HEK293 (cell line): ENCODE results near the gene SH3RF3.

Source experiments
- CTCF ChIP-seq: fragments of 450-650 bp; formaldehyde crosslinking; IDR thresholded peaks from 2 replicates; pipeline ENCODE4 v1.5.1; 2016; ENCODE audit warnings: missing biosample characterization, missing genetic modification characterization
- MYNN ChIP-seq: fragments of 450-650 bp; formaldehyde crosslinking; IDR thresholded peaks from 2 replicates; pipeline ENCODE4 v1.5.1; 2016; ENCODE audit warnings: missing biosample characterization, missing genetic modification characterization, borderline replicate concordance
- PBX3 ChIP-seq: sonication (generic); formaldehyde crosslinking; IDR thresholded peaks from 2 replicates; pipeline ENCODE4 v1.8.1; 2022; ENCODE audit warnings: mild to moderate bottlenecking, moderate library complexity, missing genetic modification reagents
- PRDM10 ChIP-seq: fragments of 450-650 bp; formaldehyde crosslinking; IDR thresholded peaks from 2 replicates; pipeline ENCODE4 v1.5.1; 2016; ENCODE audit warnings: missing biosample characterization, missing genetic modification characterization
- TCF7L2 ChIP-seq: IDR thresholded peaks from 2 replicates; pipeline ENCODE4 v1.6.1; 2011; ENCODE audit warnings: low read depth, mild to moderate bottlenecking, inconsistent platforms, low read length, moderate library complexity, borderline replicate concordance
- YY1 ChIP-seq: fragments of 450-650 bp; formaldehyde crosslinking; IDR thresholded peaks from 2 replicates; pipeline ENCODE4 v1.5.1; 2018; ENCODE audit warnings: missing biosample characterization, missing genetic modification characterization
- ZFP41 ChIP-seq: fragments of 450-650 bp; formaldehyde crosslinking; IDR thresholded peaks from 2 replicates; pipeline ENCODE4 v1.5.1; 2016; ENCODE audit warnings: missing biosample characterization, missing genetic modification characterization, borderline replicate concordance
- ZNF148 ChIP-seq: fragments of 450-650 bp; formaldehyde crosslinking; IDR thresholded peaks from 2 replicates; pipeline ENCODE4 v1.5.0; 2017; ENCODE audit warnings: missing biosample characterization, missing genetic modification characterization, borderline replicate concordance
- ZNF292 ChIP-seq: fragments of 450-650 bp; formaldehyde crosslinking; IDR thresholded peaks from 2 replicates; pipeline ENCODE4 v1.5.1; 2016; ENCODE audit warnings: low read depth, missing biosample characterization, missing genetic modification characterization, borderline replicate concordance
- ZNF558 ChIP-seq: fragments of 450-650 bp; formaldehyde crosslinking; IDR thresholded peaks from 2 replicates; pipeline ENCODE4 v1.5.1; 2016; ENCODE audit warnings: missing biosample characterization, missing genetic modification characterization
- ZNF560 ChIP-seq: fragments of 450-650 bp; formaldehyde crosslinking; IDR thresholded peaks from 2 replicates; pipeline ENCODE4 v1.5.1; 2017; ENCODE audit warnings: missing biosample characterization, missing genetic modification characterization, borderline replicate concordance
- ZNF596 ChIP-seq: fragments of 450-650 bp; IDR thresholded peaks from 2 replicates; pipeline ENCODE4 v1.5.0; 2018; ENCODE audit warnings: missing biosample characterization, mild to moderate bottlenecking, missing genetic modification characterization, moderate library complexity
- ZNF76 ChIP-seq: fragments of 450-650 bp; formaldehyde crosslinking; IDR thresholded peaks from 2 replicates; pipeline ENCODE4; 2016; ENCODE audit warnings: low read depth, missing biosample characterization, missing genetic modification characterization, borderline replicate concordance
- TF ChIP-seq, protein P1 (sequence below): fragments of 450-650 bp; formaldehyde crosslinking; IDR thresholded peaks from 2 replicates; pipeline ENCODE4; 2016; ENCODE audit warnings: missing biosample characterization, missing genetic modification characterization

DNA sequence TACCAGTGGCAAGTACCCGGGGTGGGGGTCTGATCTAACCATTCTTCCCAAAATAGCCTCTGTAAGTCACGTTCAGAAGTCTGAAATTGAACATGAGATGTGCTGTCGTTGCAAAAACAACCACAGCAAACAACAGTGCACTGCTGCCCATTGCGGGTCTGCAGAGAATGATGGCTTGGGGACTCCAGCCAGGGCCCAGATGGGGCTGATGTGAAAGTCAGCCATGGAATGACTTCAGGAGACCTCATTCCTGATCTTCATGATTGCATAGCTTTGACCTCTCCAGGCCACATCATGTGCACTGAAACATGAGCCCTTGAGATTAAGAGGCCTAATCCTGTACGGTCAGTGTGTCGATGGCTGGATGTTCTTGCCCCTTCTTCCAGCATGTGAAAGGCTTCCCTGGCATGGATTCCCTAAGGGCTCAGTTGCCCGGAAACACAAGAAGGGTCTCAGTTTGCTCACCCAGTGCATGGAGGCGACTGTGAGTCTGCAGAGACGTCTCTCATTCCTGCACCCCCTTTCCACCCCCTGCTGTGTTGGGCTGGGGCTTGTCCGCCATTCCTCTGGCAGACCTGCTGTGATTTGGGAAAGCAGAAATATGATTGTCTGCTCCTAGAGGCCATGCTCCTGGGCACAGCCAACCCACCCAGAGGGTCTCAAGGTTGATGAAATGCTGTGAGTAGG, 293.2 kb downstream of the SH3RF3 start:
- TF ChIP-seq MYNN (tag by site-specific recombination) (no peak), ZNF560 (tag by site-specific recombination) (no peak), CTCF (tag by site-specific recombination) (no peak), ZFP41 (tag by site-specific recombination) (no peak), ZNF596 (tag by site-specific recombination) (no peak), TCF7L2 (no peak), ZNF558 (tag by site-specific recombination) (no peak), PBX3 (no peak), PRDM10 (tag by site-specific recombination) (no peak), ZNF76 (tag by site-specific recombination) (no peak), YY1 (tag by site-specific recombination) (no peak), ZNF148 (no peak), ZNF292 (tag by site-specific recombination) (no peak)
- TF ChIP-seq, protein P1, sequence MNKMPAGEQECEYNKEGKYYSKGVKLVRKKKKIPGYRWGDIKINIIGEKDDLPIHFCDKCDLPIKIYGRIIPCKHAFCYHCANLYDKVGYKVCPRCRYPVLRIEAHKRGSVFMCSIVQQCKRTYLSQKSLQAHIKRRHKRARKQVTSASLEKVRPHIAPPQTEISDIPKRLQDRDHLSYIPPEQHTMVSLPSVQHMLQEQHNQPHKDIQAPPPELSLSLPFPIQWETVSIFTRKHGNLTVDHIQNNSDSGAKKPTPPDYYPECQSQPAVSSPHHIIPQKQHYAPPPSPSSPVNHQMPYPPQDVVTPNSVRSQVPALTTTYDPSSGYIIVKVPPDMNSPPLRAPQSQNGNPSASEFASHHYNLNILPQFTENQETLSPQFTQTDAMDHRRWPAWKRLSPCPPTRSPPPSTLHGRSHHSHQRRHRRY (tag by site-specific recombination): no peak
